Heart left ventricle (tissue), 16 donors: ENCODE data around the gene BAG1. TPM values are rescaled to one million over a fixed set of nuclear protein-coding genes. Genes with fewer than 3 reads are reported as not detected.

Experiments
- ATAC-seq, 4 donors: fragments of 200-7000 bp; cut with Tn5 transposase; one replicate each; pipeline ENCODE4 v1.9.1; 2020 to 2022; ENCODE audit warnings: moderate library complexity in 4 of 4, mild to moderate bottlenecking in 3 of 4, moderate number of reproducible peaks in 1 of 4
- DNase-seq, 5 donors: peaks; one replicate each; pipeline ENCODE4 v3.0.0-alpha.2; 2020
- H3K27ac ChIP-seq, 12 donors: fragments of 200-600 bp; sonication (generic) in 4 of 12; one replicate each; pipeline versions ENCODE4 v1.5.0 to v1.8.0; 2016 to 2022; ENCODE audit warnings: mild to moderate bottlenecking in 2 of 12
- H3K27me3 ChIP-seq, 9 donors: fragments of 200-600 bp; sonication (generic) in 2 of 9; one replicate each; pipeline versions ENCODE4 v1.5.1 to v1.8.0; 2016 to 2022; ENCODE audit warnings: mild to moderate bottlenecking in 3 of 9
- H3K36me3 ChIP-seq, 9 donors: fragments of 200-600 bp; sonication (generic) in 2 of 9; one replicate each; pipeline versions ENCODE4 v1.5.0 to v1.8.0; 2018 to 2022; ENCODE audit warnings: mild to moderate bottlenecking in 2 of 9
- H3K4me1 ChIP-seq, 12 donors: fragments of 200-600 bp; sonication (generic) in 4 of 12; one replicate each; pipeline versions ENCODE4 v1.5.0 to v1.8.0; 2016 to 2022; ENCODE audit warnings: mild to moderate bottlenecking in 3 of 12
- H3K4me3 ChIP-seq, 12 donors: fragments of 200-600 bp; sonication (generic) in 4 of 12; one replicate each; pipeline versions ENCODE4 v1.5.0 to v1.8.0; 2017 to 2022; ENCODE audit warnings: mild to moderate bottlenecking in 9 of 12, moderate library complexity in 4 of 12
- H3K9me3 ChIP-seq, 12 donors: fragments of 200-600 bp; sonication (generic) in 4 of 12; one replicate each; pipeline versions ENCODE4 v1.5.0 to v1.8.0; 2016 to 2022; ENCODE audit warnings: mild to moderate bottlenecking in 1 of 12
- POLR2A ChIP-seq, 2 donors: fragments of 450-650 bp; IDR thresholded peaks; one replicate each; pipeline ENCODE4 v1.6.1; 2017; ENCODE audit warnings: antibody characterized with exemption in 2 of 2, mild to moderate bottlenecking in 2 of 2, moderate library complexity in 2 of 2
- WGBS, 4 donors: extraction: QIAGEN DNeasy Blood & Tissue Kit in 2 of 4; methylation state at CpG; one replicate each; pipeline versions ENCODE4 v1.1.5 to v1.1.7; 2013 to 2018; 5-methylcytosine and 5-hydroxymethylcytosine counted together
- intact Hi-C, 10 donors: fragments of 100-400 bp; cut with DNase I; formaldehyde crosslinking; loops; one replicate each; pipeline versions ENCODE4 v1.11.1 to v1.14.2; 2022
- polyA plus RNA-seq, 2 donors: library from polyadenylated mRNA; stranded (reverse); fragments of 200-250 nt; gene quantifications; one replicate each; pipeline ENCODE4 v1.2.3, GENCODE V29; 2013
- total RNA-seq, 9 donors: library from RNA; depleted of rRNA in 2 of 9; stranded (reverse); fragments of >200 nt in 2 of 9; fragmentation: NEBNext Ultra II Directional in 3 of 9; extraction: Animal tissue kit (Norgen Biotek cat#: 25700) in 3 of 9; gene quantifications; one replicate each; pipeline versions ENCODE4 v1.1.0 to v1.2.4, GENCODE V29; 2016 to 2023
- TF ChIP-seq, protein P1 (sequence below), 12 donors: fragments of 200-600 bp; sonication (generic) in 4 of 12; IDR thresholded peaks; one replicate each; pipeline versions ENCODE4 v1.5.0 to v1.8.0; 2018 to 2022; ENCODE audit warnings: antibody characterized with exemption in 12 of 12, mild to moderate bottlenecking in 5 of 12
- donor health status: ischemic (EF 13 %, LVEDD 7.1; RV severe dilation, severe dysfunction).
- donor health status: healthy with polysubstance abuse.
- donor health status: DM: no; HTN: yes; CAD: no.
- donor health status: DM: no; HTN: no; CAD: no.
- donor health status: ischemic (EF 25% LVEDD 6.9; RV normal size, moderate dysfunction).
- donor health status: ischemic (EF 25% LVEDD 5.7; RV mildly dilated, moderate dysfunction).
- donor health status: healthy.
- donor health status: DM: yes; HTN: yes; CAD: no.
- donor health status: ischemic (EF 35%, LVEDD 5.7; RV mildly dilated, moderate dysfunction).
- donor health status: nonischemic (EF 11% LVEDD 7.7; RV severe dilation, severe dysfunction).
- donor health status: DM: yes; HTN: yes; CAD: no.
- donor health status: PGD.
- donor health status: ischemic (EF 29% LVEDD 5.4; RV normal size, mild dysfunction).
- donor health status: nonischemic (EF 23%, LVEDD 6.1; RV moderate dilation, normal function).

BAG1 gene
- total and polyA plus RNA-seq, 11 donors: 71.0 to 144 (median 112) TPM

DNA sequence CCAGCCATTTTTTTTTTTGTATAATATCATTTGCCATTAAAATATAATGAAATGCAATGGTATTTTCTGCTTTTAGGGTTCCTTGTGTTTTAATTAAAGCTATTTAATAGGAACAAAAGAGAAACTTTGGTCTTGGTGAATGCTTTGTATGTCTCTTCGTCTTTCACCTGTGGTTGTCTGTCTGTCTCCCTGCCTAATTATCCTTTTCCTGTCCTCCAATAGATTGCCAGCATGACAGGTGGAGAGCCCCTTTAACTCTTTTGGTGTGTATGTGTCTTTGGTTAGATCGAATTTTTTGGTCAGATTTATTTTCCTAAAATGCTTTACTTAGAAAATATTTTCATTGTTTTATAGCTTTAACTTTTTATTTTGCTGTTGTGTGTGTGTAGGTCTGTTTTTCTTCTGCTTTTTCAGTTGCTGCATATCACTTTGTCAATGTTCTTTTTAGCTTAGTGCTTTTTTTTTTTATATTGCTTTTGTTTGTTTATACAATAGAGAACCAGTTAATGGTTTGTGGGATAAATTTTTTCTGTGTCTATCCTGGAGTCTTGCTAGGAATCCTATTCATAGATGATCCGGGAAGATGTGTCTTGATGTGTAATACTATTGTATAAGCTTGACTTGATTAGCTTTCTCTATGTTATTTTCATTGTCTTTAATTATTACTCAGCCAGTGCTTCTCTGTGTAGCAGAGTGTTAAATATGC lies 8.9 kb upstream of the BAG1 start:
- ATAC-seq: no peak
- DNase-seq: no peak
- no peaks in the 10 kb centered on the region for H3K9me3 ChIP-seq
- no peak overlapping the region for H3K4me3 ChIP-seq
- WGBS, 4 donors: 78 to 84% (median 81%) methylated on average over 3 of the region's 3 CpGs
- TF ChIP-seq, protein P1, sequence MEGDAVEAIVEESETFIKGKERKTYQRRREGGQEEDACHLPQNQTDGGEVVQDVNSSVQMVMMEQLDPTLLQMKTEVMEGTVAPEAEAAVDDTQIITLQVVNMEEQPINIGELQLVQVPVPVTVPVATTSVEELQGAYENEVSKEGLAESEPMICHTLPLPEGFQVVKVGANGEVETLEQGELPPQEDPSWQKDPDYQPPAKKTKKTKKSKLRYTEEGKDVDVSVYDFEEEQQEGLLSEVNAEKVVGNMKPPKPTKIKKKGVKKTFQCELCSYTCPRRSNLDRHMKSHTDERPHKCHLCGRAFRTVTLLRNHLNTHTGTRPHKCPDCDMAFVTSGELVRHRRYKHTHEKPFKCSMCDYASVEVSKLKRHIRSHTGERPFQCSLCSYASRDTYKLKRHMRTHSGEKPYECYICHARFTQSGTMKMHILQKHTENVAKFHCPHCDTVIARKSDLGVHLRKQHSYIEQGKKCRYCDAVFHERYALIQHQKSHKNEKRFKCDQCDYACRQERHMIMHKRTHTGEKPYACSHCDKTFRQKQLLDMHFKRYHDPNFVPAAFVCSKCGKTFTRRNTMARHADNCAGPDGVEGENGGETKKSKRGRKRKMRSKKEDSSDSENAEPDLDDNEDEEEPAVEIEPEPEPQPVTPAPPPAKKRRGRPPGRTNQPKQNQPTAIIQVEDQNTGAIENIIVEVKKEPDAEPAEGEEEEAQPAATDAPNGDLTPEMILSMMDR (IDR thresholded peaks at IDR 0.05): no peak
- TF ChIP-seq POLR2A (IDR thresholded peaks at IDR 0.05): no peak
- intact Hi-C loops: no loop called here
- no peaks in the 10 kb centered on the region for H3K27me3 ChIP-seq
- no peak overlapping the region for H3K27ac ChIP-seq
- peaks cover 0 to 100% (median 94%) of the 10 kb centered on the region in 9 donors for H3K36me3 ChIP-seq
- no peaks in the 10 kb centered on the region for H3K4me1 ChIP-seq

DNA sequence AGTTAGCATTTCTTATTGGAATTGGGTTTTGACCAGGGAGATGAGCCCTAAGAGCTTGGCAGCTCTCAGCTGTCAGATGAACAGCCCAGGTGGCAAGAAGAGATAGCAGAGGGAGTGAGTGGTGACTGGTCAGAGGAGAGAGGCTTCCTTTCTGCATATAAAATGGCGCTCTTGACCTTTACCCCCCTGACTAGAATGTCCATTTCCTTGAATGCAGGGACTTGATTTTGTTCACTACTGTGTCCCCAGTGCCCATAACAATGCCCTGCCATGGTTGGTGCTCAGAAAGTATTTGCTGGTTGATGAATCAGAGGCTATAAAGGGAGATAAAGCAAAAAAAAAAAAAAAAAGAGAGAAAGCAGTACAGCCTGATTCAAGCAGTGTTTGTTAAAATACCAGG lies 7.6 kb upstream of the BAG1 start:
- intact Hi-C loops: no loop called here
- Histone ChIP-seq H3K4me3 (no peak overlapping the region), H3K4me1 (peaks cover 0 to 7% (median 0%) of the 10 kb centered on the region in 12 donors), H3K36me3 (peaks cover 0 to 100% (median 94%) of the 10 kb centered on the region in 9 donors), H3K27me3 (no peaks in the 10 kb centered on the region), H3K27ac (no peak overlapping the region), H3K9me3 (no peaks in the 10 kb centered on the region)
- ATAC-seq: no peak
- WGBS, 4 donors: 90 to 100% (median 98%) methylated on average over 1 of the region's 1 CpG
- TF ChIP-seq, protein P1 (IDR thresholded peaks at IDR 0.05): no peak
- no peak for TF ChIP-seq POLR2A (IDR thresholded peaks at IDR 0.05)
- no peak for DNase-seq

DNA sequence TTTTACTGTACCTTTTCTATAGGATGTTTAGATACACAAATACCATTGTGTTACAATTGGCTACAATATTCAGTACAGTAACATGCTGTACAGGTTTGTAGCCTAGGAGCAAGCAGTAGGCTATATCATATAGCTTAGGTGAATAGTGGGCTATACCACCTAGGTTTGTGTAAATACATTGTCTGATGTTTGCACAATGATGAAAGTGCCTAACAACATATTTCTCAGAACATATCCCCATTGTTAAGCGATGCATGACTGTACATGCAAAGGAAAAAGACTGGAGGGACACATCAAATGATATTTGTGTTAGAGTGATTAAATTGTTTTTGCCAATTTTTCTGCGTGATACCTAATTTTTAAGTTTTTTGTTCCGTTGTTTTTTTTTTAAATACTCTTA lies 5.6 kb upstream of the BAG1 start:
- intact Hi-C loops: no loop called here
- Histone ChIP-seq H3K27me3 (no peaks in the 10 kb centered on the region), H3K9me3 (no peaks in the 10 kb centered on the region), H3K36me3 (peaks cover 0 to 93% (median 87%) of the 10 kb centered on the region in 9 donors), H3K4me1 (peaks cover 0 to 24% (median 11%) of the 10 kb centered on the region in 12 donors), H3K4me3 (no peak overlapping the region), H3K27ac (no peak overlapping the region)
- DNase-seq: no peak
- no peak for ATAC-seq
- 96 to 98% (median 97%) methylated on average over 3 of the region's 3 CpGs for WGBS, 4 donors
- TF ChIP-seq, protein P1 (IDR thresholded peaks at IDR 0.05): no peak
- TF ChIP-seq POLR2A (IDR thresholded peaks at IDR 0.05): no peak

- no peak overlapping the region for H3K27ac ChIP-seq
- TF ChIP-seq, protein P1 (IDR thresholded peaks at IDR 0.05): no peak
- TF ChIP-seq POLR2A (IDR thresholded peaks at IDR 0.05): no peak
- H3K36me3 ChIP-seq: peaks cover 0 to 68% (median 64%) of the 10 kb centered on the region in 9 donors
- DNase-seq: no peak
- no peaks in the 10 kb centered on the region for H3K9me3 ChIP-seq
- intact Hi-C loops: no loop called here
- H3K27me3 ChIP-seq: no peaks in the 10 kb centered on the region
- no peak for ATAC-seq
- H3K4me1 ChIP-seq: peaks cover 0 to 36% (median 23%) of the 10 kb centered on the region in 12 donors
- H3K4me3 ChIP-seq: no peak overlapping the region
Observed at GRCh38 chr9:33267151-33267767, 2.8 kb upstream of the BAG1 start.
